ENCODE data around the gene C6orf58.

- TF ChIP-seq SIN3A (IDR thresholded peaks at IDR 0.05; ENCODE audit: borderline replicate concordance, insufficient read depth, low read depth, low read length) (no peak), CTCF (IDR thresholded peaks at IDR 0.05) (no peak), POLR2AphosphoS5 (IDR thresholded peaks at IDR 0.05; ENCODE audit: low read depth, low read length) (no peak)
Observed at GRCh38 chr6:127634178-127634577, 57.2 kb downstream of the C6orf58 start.
